Hematopoietic multipotent progenitor cell treated with erythropoietin and hydrocortisone succinate and interleukin-3 and kit ligand, for 8 days (in vitro differentiated cells): ENCODE results near the gene RPS6KA2.

Experiments used
- DNase-seq: peaks from one replicate; pipeline ENCODE4 v3.0.0-alpha.2; 2015

Gene RPS6KA2

GRCh38 chr6:166567107-166567506 is 59.9 kb downstream of the RPS6KA2 start:
- DNase-seq, result no peak

GRCh38 chr6:166566026-166567011 is 60.7 kb downstream of the RPS6KA2 start:
- DNase-seq, result no peak

GRCh38 chr6:166565084-166565967 is 61.7 kb downstream of the RPS6KA2 start:
- DNase-seq, result no peak

- DNase-seq, result no peak
These were observed 63.2 kb downstream of the RPS6KA2 start for GRCh38 chr6:166563805-166564204.

- DNase-seq, result no peak
These were observed 63.9 kb downstream of the RPS6KA2 start for GRCh38 chr6:166563200-166563599.

- DNase-seq, result no peak
These were observed 64.3 kb downstream of the RPS6KA2 start for GRCh38 chr6:166562726-166563125.

GRCh38 chr6:166561771-166562359 is 65.2 kb downstream of the RPS6KA2 start:
- no peak for DNase-seq

GRCh38 chr6:166560222-166560621 is 66.8 kb downstream of the RPS6KA2 start:
- DNase-seq, result no peak

GRCh38 chr6:166559662-166560061 is 67.4 kb downstream of the RPS6KA2 start:
- no peak for DNase-seq

- no peak for DNase-seq
These were observed 67.8 kb downstream of the RPS6KA2 start for GRCh38 chr6:166559211-166559610.

- DNase-seq, result no peak
These were observed 68.7 kb downstream of the RPS6KA2 start for GRCh38 chr6:166558156-166559005.

- peak; percentile 26 for DNase-seq
These were observed 70.2 kb downstream of the RPS6KA2 start for GRCh38 chr6:166556863-166557322.

GRCh38 chr6:166556336-166556735 is 70.7 kb downstream of the RPS6KA2 start:
- no peak for DNase-seq

GRCh38 chr6:166555086-166555485 is 72.0 kb downstream of the RPS6KA2 start:
- DNase-seq, result no peak

GRCh38 chr6:166554316-166554715 is 72.7 kb downstream of the RPS6KA2 start:
- no peak for DNase-seq

- DNase-seq, result no peak
These were observed 73.3 kb downstream of the RPS6KA2 start for GRCh38 chr6:166553563-166554271.

- no peak for DNase-seq
These were observed 74.5 kb downstream of the RPS6KA2 start for GRCh38 chr6:166552600-166552999.

- DNase-seq, result no peak
These were observed 75.1 kb downstream of the RPS6KA2 start for GRCh38 chr6:166551754-166552495.

GRCh38 chr6:166546653-166547052 is 80.4 kb downstream of the RPS6KA2 start:
- DNase-seq, result no peak

- no peak for DNase-seq
These were observed 81.7 kb downstream of the RPS6KA2 start for GRCh38 chr6:166545156-166546034.
